Skin of body (tissue), 2 donors: Measurements from ENCODE around the gene NPRL2. TPM values are rescaled to one million over a fixed set of nuclear protein-coding genes. Genes with fewer than 3 reads are reported as not detected.
A peak's percentile ranks its signal among the peaks of the same experiment; 100 is the strongest.

Source experiments
- DNase-seq: peaks from one replicate; lab custom pipeline; 2025; lab: John Stamatoyannopoulos, UW
- total RNA-seq: library from RNA; depleted of rRNA; stranded (reverse); fragments of >200 nt; gene quantifications from one replicate; pipeline ENCODE4 v1.2.3, GENCODE V29; 2014

Gene NPRL2
- total RNA-seq, 1 donor from 2014 or later: 13.6 TPM

DNA sequence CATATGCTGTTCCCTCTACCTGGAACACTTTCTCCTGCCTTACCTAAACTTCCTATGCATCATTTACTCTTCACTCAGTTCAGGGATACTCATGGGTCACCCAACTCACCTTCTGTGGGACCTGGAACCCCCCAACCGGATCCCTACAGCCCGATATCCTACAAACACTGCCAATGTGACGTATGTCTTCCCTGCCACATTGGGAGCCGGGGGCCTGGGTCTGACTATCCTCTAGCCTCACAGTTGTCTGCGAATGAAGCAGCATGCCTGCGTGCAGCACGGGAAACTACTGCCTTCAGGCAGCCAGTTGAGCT is 405 bp downstream of the NPRL2 start:
- no peak for DNase-seq

DNA sequence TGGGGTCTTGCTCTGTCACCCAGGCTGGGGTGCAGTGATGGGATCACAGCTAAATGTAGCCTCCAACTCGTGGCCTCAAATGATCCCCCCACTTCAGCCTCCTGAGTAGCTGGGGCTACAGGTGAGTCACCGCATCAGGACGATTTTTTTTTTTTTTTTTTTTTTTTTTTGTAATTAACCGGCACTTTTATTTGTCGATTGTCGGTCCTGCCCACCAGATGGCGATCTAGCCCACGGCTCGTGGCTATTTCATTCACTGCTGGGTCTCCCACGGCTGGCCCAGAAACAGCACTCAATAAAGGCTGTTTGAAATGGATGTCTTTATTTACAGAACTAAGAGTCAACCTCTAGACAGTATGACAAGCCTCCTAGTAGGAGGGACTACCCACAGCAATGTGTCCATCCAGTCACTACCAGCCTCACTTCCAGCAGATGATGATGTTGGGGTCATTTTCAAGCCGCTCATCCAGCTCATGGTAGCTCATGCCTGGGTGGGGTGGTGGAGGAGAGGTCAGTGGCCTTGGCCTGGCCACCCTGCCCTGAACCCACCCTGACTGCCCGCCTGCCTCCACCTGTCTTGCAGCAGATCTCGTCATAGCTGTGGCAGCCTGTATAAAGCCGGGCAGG is 3.3 kb downstream of the NPRL2 start:
- DNase-seq: peak; percentile 51

DNA sequence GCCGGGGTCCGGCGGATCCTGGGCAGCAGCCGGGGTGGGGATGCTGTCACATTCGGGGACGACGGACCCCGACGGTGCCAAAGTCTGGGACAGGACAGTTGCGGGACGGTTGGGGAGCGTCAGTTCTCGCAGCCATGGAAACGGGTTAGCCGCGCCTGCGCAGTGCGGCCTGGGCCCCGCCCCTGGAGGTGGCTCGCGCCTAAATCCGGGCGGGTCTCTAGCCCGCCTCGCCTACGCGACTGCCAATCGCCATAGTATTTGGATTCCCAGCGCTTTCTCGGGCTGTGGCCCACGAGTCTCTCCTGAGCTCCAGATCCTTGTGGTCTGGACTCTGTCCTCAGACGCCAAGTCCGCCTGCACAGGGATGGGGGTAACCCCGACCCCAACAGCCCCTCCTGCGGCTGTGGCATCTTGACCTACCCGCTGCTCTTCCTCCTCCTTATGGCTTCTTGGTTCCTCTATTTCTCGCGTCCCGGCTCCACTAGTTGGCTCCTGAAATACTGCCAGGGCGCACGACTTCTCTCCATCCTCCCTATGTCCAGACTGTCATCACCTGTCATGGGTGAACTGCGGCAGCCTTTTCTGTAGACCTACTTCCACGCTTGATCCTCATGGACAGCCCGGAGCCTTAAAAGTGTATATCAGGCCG is 4.9 kb downstream of the NPRL2 start, which contains the start of gene ZMYND10:
Gene ZMYND10, minus strand, starts transcription at position 147 of the 649 bp plus-strand sequence. CDS start 153 bp downstream, outside the sequence.
- DNase-seq: no peak

DNA sequence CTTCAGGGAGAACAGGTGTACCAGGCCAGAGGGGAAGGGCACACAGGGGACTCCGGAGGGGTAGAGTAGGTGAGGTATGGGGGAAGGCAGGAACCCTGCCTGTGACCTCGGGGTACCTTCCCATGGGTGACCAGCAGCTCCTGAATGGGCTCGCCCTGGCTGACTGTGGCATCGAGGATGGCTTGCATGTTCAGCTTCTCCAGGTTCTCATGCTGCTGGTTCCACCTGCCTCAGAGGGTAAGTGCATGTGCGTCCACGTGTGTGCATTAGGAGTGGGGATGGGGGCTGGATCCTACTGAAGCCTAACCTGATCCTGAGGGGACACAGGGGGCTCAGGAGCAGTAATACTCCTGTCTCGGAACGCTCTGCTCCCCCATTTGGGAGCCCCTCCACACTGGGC is 5.6 kb downstream of the NPRL2 start:
- no peak for DNase-seq

DNA sequence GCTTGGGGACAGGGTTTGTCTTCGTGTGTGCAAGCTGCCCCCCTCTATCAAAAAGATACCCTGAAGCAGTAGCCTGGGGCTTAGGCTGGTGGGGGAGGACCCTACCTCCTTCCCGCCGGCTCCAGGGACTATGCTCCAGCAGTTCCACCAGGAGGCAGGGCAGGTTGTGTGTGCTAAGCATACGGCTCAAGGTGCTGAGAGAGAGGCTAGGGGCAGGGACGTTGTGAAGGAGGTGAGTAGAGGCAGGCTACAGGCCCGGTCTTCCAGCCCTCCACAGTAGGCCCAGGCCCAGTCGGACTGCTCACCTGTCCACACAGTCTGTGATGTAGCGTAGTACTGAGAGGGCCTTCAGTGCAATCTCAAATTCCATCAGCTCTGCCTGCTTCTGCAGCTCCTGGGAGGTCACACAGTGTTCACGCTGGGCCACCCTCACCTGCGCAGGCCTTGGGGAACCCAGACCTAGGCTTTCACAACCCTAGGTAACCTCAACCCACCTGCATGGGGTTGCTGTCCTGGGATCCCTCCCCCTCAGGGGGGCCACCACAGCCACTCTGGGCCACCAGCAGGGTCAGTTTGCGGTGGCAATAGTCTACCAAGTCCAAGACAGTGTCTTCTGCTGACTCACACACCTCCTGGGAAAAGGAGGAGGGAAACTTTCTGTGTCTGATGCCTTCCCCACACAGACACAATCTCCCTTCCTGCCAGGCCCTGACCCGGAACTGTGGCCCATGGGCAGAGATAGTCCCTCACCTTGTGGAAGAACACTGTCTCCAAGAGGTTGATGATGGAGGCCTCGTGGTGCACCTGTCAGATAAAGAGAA is 7.6 kb downstream of the NPRL2 start:
- no peak for DNase-seq

DNA sequence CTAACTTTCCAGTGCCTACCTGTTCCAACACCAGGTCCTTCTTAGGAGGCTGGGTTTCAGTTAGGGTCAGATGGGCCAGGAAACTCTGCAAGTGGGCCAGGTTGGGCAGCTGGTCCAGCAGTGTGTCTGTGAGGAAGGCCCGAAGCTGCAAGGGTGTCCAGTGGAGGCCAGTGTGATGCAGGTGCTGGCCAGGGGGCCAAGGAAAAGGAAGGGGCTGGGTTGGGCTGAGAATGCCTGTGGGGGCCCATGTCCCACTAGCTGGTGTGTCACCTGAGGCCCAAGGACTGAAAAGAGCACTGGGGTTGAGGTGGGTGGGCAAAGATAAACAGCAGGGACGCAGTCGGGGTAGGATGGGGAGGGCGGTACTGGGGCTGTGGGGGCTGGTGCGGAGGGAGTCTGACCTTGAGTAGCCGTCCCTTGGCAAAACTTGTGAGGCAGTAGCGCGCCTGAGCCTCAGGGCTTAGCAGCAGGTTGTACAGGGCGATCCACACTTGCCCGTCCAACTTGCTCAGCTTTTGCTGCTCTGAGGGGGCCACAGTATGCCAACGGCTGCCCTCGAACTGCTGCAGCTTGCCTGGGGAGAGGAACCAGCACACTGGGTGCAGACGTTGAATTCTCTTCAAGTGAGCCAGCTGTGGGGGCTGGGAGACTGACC is 8.5 kb downstream of the NPRL2 start:
- DNase-seq: no peak

DNA sequence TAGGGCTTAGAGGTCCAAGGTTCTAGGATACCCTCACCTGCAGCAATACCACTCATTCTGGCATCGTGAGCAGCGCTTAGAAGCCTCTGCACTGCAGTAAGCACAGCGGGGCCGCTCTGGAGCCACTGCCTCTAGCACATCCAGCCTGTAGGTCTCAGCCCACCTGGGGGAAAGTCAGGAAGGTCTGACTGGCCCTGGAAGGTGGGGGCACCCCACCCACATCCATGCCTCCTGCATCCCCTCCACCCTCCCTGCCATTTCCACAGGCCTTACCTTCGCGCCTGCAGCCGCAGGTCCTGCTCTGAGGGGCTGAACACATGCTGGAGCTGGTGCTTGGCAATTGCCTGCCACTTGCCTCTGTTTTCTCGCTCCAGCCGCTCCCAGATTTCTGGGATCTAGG is 9.0 kb downstream of the NPRL2 start:
- no peak for DNase-seq

DNA sequence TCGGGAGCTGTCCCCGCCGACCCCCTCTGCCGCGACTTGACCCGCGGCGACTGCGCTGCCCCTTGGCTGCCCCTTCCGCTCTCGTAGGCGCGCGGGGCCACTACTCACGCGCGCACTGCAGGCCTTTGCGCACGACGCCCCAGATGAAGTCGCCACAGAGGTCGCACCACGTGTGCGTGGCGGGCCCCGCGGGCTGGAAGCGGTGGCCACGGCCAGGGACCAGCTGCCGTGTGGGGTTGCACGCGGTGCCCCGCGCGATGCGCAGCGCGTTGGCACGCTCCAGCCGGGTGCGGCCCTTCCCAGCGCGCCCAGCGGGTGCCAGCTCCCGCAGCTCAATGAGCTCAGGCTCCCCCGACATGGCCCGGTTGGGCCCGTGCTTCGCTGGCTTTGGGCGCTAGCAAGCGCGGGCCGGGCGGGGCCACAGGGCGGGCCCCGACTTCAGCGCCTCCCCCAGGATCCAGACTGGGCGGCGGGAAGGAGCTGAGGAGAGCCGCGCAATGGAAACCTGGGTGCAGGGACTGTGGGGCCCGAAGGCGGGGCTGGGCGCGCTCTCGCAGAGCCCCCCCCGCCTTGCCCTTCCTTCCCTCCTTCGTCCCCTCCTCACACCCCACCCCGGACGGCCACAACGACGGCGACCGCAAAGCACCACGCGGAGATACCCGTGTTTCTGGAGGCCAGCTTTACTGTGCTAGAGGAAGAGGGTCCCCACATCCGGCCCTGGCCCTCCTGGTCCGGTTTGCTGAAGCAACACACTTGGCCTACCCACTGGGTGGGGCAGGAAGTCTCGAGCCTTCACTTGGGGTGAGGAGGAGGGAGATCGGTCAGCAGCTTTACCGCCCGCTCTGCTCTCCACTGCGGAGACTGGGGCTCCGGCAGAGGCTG is 9.9 kb downstream of the NPRL2 start, which contains the start of gene RASSF1:
Gene RASSF1, minus strand, starts transcription at position 389 of the 882 bp plus-strand sequence. Its CDS starts 31 bp downstream, at position 358.
- peak; percentile 77 for DNase-seq

DNA sequence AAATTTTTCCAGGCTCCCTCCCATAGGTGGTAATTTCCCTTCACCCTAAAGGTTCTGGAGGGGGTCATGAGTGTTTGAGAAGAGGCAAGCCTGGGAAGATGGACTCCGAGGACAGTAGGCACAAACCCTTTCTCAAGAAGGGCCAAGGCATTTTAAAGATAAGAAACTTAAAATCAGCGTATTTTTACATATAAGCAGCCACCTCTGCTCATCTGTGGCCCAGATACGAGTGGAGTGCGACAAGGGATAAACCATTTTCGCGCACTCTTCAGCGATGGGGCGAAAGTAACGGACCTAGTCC is 10.5 kb downstream of the NPRL2 start:
- no peak for DNase-seq

DNA sequence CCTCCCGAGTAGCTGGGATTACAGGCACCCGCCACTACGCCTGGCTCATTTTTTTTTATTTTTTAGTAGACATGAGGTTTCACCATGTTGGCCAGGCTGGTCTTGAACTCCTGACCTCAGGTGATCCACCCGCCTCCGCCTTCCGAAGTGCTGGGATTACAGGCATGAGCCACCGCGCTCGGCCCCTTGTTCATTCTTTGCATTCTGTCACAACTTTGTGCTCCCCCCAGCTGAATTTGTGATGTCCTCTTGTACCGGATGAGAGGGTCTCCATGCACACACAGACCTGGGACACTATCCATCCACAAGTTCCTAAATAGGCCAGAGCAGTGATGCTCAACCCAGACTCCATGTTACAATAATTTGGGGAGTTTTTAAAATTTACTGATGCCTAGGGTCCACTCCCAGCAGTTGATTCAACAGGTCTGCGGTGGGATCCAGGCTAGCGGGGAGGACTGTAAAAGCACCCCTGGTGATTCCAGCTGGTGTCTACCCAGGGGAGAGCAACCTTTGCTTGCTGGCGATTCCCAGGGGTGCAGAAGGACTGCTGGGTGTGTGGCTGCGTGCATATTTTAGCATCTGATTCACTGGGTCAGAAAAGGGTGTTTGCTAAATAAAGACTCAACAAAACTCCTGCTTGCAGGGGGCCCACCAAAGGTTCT is 11.0 kb downstream of the NPRL2 start:
- DNase-seq: no peak

DNA sequence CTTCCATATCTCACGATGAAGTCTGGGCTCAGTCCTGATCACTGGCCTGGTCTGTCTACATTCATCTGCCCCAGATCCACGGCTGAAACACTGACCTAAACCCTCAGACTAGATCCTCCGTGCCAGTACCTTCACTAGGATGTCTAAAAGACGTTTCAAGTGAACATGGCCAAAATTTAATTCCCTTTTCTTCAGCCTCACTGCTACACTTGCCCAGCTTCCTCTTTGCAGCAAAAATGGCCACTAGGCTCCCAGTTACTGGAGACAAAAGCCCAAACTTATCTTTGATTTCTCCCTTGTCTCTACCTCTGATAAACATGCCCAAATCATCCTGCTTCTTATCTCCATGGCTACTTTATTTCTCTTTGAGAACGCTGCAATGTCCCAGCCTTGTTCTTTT is 11.6 kb downstream of the NPRL2 start:
- no peak for DNase-seq

DNA sequence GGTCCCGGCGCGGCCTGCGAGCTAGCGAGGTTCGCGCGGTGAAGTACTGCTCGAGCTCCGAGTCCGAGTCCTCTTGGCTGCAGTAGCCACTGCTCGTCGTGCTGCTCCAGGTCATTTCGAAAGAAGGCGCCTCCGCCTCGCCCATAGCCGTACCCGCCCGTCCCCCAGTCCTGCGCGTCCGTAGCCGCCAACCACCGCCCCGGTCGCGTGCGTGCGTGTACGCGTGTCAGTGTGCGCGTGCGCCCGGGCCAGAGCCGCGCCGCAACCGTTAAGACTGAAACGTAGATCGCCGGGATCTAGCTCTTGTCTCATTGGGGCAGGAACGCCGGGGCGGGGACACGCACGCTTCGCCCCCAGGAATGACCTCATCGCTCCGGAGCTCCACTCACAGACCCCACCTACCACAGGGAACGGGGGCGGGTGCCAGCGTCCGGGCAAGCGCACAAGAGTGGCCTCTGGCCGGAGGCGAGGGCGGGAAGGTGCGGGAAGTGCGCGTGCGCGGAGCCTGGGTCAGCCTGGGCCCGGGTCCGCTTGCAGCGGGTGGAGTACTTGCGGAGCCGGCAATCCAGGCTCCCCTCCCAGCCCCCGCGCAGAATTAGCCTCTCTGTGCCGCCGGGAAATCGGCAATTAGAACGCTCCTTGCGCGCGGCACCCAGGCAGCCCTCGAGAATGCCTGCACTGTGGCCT is 13.3 kb downstream of the NPRL2 start:
- DNase-seq: peak; percentile 97

DNA sequence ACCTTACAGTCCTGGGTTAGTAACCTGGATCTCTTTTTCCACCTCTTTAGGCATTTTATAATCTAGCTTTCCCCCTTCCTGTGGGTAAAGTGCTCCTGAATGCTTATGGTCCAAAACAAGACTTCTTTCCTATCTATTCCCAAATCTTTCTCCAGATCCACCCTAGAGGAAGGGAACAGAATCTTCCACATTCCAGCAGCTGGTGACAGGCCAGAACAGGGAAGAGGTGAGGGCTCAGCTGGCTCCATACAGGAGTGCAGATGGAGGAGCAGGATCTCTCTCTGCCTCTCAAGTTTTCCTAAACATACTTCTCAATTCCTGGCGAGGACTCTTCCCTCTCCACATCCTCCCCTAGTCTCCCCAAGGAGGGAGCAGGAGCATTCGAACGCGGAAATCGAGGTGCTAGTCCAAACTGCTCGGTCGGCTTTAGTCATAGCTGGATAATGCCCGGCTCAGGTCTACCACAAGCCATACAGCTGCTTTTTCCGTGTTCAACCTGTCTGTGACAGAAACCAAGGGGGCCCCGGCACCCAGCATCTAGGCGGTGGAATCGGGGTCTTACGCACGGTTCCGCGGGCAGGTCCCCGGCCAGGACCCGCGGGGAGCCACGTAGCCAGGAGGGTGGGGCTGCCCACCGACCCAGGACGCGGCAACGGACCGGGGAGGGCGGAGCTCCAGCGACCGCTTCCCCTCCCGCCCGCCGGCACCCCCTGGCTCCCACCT is 14.0 kb downstream of the NPRL2 start:
- DNase-seq: peak; percentile 56

DNA sequence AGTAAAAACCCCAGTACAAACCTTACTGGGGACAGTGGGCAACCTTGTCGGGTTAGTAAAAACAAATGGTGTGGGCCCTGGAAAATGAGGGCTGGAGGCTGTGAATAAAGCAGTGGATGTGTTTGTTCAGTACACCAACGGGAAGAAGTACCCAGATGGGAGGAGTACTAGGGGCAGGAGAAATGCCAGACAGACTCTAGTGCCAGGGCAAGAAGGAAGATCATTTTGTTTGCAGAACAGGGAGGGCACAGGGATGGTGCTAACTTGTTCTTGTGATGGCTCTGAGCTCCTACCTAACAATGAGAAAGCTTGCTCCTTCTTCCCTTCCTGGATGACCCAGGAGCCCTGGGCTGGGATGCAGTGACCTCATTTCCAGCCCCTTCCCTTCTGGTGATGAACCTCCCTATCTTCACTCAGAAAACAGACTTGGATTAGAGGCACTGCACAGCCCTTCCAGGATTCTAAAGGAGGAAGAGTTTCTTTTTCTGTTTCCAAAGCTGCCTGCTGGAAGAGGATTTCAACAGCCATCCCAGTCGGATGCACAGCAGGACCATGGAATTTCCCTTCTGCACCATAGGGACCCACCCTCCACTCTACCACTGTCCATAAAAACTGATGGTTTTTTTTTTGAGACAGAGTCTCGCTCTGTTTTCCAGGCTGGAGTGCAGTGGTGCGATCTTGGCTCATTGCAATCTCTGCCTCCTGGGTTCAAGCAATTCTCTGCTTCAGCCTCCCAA is 16.1 kb downstream of the NPRL2 start:
- DNase-seq: no peak

DNA sequence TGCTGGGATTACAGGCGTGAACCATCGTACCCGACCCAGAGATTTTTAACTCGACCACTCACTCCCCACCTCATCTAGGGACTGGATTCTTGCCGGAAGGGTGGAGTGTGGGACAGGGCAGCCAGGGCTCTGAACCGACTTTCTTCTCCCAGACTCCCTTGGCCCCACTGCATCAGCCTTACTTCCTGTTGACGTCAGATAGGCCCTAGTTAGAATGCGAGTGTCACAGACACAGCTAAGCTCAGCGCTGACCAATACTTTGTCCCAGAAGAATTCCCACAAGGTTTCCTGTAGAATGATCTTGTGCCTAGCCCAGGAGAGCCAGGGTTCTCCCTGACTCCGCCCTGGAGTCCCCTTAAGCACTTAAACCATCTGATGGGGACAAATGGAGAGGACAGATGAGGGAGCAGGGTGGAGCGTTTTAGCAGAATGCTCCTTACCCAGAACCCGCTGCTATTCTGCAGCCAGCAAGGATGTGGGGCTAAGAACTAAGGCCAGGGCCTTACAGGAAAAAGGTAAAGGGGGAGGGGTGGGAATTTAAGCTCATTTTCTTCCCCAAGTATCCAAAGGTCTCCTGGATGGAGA is 16.7 kb downstream of the NPRL2 start:
- DNase-seq: peak; percentile 24

DNA sequence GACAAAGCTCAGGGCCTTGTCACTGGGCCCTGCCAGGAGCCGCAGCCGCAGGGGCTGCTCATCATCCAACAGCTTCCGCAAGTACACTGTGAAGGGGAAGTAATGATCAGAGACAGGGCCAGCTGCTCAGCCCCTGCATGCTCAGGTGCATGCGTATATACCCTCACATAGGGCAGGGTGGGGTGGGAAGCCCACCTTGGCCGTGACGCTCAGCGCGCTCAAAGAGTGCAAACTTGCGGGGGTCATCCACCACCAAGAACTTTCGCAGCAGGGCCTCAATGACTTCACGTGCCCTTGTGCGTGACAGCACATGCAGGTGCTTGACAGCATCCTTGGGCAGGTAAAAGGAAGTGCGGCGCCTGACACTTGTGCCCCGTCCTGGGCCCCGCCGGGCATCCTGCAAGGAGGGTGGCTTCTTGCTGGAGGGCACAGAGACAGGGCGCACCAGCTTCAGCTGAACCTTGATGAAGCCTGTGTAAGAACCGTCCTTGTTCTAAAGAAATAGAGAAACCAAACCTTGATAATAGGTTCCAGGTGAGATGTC is 19.1 kb downstream of the NPRL2 start:
- no peak for DNase-seq

DNA sequence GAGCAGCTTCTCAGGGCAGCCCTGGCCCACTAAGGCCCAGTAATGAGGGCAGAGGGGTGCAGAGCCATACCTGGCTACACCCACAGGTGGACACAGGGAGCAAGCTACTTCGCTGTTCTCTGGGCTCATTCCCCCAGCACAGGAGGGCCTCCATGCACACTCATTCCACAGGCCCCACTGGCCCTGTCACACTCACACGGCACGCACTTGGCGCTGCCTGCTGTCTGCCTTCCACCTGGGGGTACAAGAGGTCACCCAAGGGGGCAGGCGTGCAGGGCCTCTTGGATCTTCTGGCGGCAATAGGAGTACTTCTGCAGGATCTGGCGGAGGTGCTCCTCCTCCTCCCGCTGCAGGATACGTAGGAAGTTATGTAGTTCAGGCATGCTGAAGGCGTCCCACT is 20.2 kb downstream of the NPRL2 start:
- DNase-seq: no peak
